A549 (cell line): ENCODE data around the gene CABP7.

Experiments
- CTCF ChIP-seq: fragments of >200 bp; sonication (Bioruptor Twin); formaldehyde crosslinking; IDR thresholded peaks from 3 replicates; pipeline ENCODE4 v1.5.1; 2016
- MAX ChIP-seq: IDR thresholded peaks from 2 replicates; pipeline ENCODE4 v1.6.1; 2012
- NR3C1 ChIP-seq: fragments of >200 bp; sonication (Bioruptor Twin); formaldehyde crosslinking; IDR thresholded peaks from 3 replicates; pipeline ENCODE4 v1.6.1; 2017
- RCOR1 ChIP-seq: fragments of 150-350 bp; IDR thresholded peaks from 2 replicates; pipeline ENCODE4 v1.6.1; 2014; ENCODE audit warnings: antibody characterized with exemption, low read length, low read depth
- ZSCAN20 ChIP-seq: fragments of 250-450 bp; sonication (Bioruptor Pico); IDR thresholded peaks from 2 replicates; pipeline ENCODE4 v1.8.0; 2022; ENCODE audit warnings: mild to moderate bottlenecking, moderate library complexity

- TF ChIP-seq MAX (no peak), NR3C1 (no peak), ZSCAN20 (CRISPR knock-in tag) (no peak), RCOR1 (no peak), CTCF (no peak)
Measured at GRCh38 chr22:29723766-29724165, 4.0 kb downstream of the CABP7 start.
